HG02943 (cell line): ENCODE measurements around the gene FBXL14.
A peak's percentile ranks its signal among the peaks of the same experiment; 100 is the strongest.
"Not testable (repeated sequence)": the region's sequence is repeated elsewhere in the genome, so short reads cannot be mapped to it uniquely, and the experiment has no call there.

Experiments used
- ATAC-seq: cut with Tn5 transposase; IDR thresholded peaks from one replicate; pipeline ENCODE4 v1.9.1; 2021; ENCODE audit warnings: mild to moderate bottlenecking, low read depth, moderate library complexity; ENCODE audit not compliant: unreplicated experiment

The FBXL14 gene

GRCh38 chr12:1574865-1575259 is 19.5 kb downstream of the FBXL14 start:
- ATAC-seq: no peak

DNA sequence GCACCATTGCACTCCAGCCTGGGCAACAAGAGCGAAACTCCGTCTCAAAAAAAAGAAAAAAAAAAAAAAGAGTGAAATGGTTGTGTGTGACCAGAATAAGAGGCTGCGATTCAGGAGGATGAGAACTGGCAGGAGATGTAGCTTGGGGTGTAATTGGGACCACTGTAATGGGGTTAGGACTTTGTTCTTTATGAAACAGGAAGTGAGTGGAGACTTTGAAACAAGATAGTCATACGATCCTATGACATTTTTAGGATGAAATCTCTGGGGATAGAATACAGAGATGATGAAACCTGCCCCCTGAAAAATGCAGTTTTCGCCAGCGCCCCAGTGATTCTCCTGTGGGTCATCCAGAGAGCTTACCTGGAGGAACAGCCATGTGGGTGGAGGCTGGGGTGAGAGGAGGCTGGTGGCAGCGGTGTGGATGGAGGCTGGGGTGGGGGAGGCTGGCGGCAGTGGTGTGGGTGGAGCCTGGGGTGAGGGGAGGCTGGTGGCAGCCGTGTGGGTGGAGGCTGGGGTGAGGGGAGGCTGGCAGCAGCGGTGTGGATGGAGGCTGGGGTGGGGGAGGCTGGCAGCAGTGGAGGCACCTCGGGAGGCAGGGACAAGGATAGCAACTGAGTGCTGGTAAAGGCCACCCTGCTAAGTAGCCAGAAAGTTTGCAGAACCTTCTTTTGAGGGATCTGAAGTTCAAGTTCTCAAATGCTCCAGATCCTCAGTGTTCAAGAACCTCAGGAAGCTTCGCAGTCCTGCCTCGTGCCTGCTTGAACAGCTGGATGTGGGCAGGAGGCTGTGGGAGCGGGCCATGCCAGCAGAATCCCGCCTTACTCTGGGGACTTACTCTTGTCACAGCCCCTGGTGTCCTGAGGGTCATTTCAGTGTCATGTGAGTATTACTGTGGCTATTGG is 20.2 kb downstream of the FBXL14 start:
- ATAC-seq: no peak

DNA sequence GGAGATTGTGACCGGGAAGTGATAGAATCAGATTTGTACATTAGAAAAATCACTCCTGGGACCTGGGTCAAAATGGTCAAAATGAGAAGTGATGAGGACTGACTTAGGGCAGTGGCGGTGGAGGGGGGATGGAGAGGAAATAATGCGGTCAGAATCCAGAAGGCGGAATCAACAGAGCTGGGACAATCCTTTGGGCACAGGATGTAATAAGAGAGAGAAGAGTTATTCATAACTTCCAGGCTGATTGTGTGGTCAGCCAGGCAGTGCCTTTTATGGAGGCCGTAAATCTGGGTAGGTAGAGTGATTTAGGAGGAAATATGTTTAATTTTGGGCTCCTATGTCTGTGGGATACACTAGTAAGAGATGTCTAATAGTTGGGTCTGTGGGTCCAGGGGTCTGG is 21.6 kb downstream of the FBXL14 start:
- ATAC-seq: no peak

DNA sequence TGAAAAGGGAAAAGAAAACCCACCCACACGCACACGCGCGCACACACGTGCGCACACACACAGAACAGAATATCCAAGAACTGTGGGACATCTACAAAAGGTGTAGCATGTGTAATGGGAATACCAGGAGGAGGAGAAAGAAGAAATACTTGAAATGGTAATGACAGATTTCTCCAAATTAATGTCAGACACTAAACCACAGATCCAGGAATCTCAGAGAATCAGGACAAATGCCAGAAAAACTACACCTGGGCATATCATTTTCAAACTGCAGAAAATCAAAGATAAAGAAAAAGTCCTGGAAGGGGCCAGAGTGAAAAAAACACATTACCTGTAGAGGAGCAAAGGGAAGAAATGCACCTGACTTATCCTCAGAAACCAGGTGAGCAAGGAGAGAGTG is 26.5 kb downstream of the FBXL14 start:
- no peak for ATAC-seq

GRCh38 chr12:1566449-1567135 is 27.8 kb downstream of the FBXL14 start:
- ATAC-seq: no peak

DNA sequence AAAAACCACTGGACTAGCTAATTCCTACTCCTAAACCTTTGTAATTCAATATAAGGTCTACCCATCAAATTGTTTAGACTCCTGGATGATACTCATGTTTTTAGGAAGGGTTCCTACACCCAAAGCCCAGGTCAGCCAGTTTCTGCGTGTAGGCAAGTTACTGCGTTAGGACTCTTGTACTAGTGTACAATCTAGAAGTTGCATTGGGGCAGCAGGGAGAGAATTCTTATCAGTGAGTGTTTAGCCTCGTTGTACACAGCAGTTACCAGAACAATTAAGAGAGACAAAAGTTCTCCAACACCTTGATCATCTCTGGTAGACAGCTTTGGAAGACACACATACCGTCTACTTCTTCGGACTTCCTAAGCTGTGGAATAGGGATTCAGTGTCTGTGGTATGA is 29.2 kb downstream of the FBXL14 start:
- no peak for ATAC-seq

GRCh38 chr12:1564067-1564466 is 30.3 kb downstream of the FBXL14 start:
- ATAC-seq: no peak

DNA sequence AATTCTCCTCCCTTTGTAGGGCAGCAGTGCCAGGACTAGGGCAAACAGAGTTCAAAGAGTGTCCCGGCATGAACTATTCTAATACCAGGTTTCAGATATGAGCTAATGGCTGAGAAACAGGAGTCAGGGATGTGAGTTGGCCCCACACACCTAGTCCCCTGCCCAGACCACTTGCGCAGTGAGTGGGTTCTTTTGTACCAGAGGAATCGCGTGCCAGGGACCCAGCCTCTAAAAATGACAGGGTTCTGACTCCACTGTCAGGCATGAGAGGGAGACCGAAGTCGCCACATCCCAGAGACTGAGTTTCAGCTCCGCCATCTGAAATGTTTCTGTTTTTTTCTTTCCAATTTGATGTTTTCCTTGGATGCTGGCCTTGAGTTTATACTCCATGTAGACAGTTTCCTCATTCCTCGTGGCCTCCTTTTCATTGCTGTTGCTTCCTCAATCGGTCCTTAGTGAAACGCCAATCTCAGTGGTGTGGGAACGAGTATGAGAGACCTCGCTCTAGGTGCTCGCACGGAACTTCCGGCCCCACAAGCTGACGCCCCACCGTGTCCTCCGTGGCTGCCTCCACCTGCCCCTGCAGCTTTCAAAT is 31.5 kb downstream of the FBXL14 start:
- ATAC-seq: no peak

DNA sequence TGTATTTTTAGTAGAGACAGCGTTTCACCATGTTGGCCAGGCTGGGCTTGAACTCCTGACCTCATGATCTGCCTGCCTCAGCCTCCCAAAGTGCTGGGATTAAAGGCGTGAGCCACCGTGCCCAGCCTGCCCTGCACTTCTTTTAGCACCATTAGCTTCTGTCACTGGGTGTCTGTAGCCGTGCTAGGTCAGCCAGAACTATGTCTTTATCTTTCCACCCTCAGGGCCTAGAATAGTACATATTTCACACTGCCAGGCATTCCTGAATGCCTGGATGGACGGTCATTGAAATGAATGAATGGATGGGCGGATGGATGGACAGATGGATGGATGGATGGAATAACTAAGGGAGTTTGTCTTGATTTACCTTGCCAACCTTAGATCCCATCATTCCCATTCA is 33.7 kb downstream of the FBXL14 start:
- no peak for ATAC-seq

DNA sequence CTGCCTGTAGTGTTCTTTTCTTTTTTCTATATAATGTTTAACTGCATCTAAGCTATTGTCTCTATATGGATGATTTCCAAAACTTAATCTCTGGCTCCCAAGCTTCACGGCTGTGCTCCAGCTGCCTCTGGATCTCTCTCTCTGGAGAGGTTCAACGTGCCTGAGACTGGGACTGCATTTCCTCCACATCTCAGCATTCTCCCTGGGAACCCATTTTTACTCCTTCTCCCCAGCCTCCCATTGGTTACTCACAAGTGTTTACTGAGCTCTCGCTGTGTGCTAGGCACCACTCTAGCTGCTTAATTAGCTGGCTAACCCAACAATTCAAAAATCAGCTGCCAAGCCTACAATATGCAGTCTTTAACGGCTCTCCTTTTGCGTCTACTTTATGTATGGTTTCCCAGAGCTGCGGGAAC is 34.7 kb downstream of the FBXL14 start:
- no peak for ATAC-seq

- ATAC-seq: not testable (repeated sequence)
Measured at GRCh38 chr12:1558108-1558507, 36.3 kb downstream of the FBXL14 start.

DNA sequence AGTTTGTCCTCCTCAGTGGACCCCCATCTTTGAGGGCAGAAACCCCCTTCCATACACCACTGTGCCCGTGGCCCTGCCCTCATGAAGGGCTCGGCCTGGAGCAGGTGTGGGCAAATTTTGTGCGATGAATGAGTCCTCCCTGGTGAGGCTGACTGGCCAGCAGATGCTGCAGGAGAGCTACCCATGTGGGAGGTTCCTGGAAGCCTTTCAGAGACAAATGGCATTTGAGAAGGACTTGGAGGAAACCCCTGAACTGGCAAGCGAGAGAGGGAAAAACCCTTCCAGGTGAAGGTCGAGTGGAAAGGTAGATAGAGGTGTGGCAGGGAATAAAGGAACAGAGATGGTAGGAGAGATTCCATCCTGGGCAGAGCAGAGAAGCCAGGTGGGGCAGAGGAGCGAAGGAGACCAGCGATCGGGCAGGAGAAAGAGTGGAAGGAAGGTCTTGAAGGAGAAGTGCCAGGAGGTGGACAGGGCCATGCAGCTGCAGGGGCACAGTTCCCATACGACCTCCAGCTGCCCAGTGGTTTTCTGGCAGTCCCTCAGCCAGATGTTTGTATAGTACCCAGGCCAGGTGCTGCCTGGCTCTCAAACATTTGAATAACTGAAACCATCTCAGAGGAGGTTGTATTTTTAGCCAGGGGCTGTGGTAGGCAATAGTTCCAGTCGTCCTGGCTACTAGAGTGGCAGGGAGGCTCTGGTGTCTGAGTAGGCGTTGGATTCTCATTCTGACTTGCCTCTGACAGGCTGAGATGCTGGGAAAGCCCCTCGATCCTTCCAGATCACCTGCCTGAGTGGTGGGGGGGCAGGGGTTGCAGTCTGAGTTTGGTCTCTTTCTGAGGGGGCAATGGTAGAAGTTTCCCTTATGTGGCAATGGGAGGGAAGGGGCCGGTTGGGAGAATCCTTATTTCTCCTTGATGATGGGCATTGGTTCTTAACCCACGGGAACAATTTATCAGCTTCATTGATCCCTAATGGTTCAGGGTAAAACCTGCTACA is 40.1 kb downstream of the FBXL14 start:
- ATAC-seq: peak; percentile 82

GRCh38 chr12:1553536-1553935 is 40.8 kb downstream of the FBXL14 start:
- no peak for ATAC-seq

DNA sequence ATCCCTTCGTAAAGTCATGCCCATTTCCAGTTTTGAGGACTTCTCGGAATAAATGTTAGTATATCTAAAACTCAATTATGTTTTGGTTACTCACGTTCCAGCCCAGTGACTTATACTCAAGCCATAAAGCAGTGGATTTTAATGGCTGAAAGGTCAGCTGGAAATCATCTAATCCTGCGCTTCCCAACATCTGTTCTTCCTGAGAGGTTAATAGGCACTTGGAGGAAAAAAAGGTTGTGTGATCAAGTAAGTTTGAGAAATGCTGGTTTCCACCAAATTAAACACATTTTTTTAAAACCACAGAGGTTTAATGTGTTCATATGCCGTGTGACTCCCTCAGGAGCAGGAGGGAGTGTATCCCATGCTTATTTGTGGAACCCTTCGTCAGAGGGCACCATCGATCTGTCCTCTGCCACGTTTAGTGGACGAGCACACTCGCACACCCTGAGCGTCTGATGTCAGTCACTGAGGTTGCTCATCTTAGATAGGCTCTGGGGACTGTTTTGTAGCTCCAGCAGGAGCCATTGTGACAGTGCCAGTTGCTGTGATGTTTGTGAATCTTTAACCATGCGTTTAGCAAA is 41.4 kb downstream of the FBXL14 start:
- no peak for ATAC-seq

GRCh38 chr12:1552171-1552570 is 42.2 kb downstream of the FBXL14 start:
- no peak for ATAC-seq

DNA sequence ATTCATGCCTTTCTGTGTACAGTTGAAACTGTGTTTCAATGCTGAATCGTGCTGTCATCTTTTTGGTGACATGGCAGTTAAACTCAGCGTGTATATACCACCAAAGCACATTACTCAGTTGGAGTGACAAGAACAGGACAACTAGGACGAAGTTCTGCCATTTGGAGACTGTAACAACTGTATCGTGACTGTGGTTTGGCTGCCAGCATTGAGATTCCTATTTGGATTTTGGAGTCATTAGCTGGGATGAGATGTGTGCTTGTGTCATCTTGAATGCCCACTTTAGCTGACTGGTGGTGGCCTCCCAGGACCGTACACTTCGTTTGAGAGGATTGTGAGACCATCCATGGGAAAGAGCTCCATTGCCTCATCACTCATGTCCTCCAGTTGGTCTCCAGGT is 42.9 kb downstream of the FBXL14 start:
- no peak for ATAC-seq

GRCh38 chr12:1546931-1547640 is 47.3 kb downstream of the FBXL14 start:
- no peak for ATAC-seq

DNA sequence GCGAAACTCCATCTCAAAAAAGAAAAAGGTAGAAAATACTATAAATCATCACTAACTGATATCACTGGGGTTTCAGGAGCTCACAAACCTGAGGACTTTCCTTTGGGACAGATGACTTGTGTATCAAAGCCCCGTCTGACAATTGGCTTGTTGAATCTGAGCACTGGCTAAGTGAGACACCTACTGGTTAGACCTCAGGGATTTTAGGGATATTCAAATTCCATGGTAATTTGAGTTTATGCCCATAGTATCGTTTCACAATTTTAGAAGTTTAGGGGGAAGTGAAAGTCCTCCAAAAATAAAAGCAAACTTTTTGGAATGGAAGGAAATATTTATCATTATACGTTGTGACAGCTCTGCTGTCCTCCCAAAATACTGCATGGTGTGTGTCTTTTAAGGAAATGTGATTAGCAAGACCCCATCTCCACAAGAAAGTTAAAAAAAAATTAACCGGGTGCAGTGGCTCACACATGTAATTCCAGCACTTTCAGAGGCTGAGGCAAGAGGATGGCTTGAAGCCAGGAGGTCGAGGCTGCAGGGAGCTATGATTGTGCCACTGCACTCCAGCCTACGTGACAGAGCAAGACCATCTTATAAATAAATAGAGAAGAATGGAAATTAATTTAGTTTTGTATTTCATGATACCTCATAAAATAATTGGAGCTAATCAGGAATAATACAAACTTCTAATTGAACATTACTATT is 49.2 kb downstream of the FBXL14 start:
- ATAC-seq: no peak

- ATAC-seq: no peak
Measured at GRCh38 chr12:1542599-1542998, 51.8 kb downstream of the FBXL14 start.
